GM12878 (cell line): ENCODE data around the gene FUT3. TPM values are rescaled to one million over a fixed set of nuclear protein-coding genes. Genes with fewer than 3 reads are reported as not detected.
"Not testable (repeated sequence)": the region's sequence is repeated elsewhere in the genome, so short reads cannot be mapped to it uniquely, and the experiment has no call there.

Experiments used
- ATAC-seq: fragments of 200-7000 bp; cut with Tn5 transposase; 3 replicates; pipeline ENCODE4 v1.9.1; 2020; ENCODE audit warnings: mild to moderate bottlenecking, moderate library complexity
- BruUV-seq: library from RNA; stranded (reverse); fragments of 400-500 nt; replicated peaks from 2 replicates; lab custom pipeline; 2021; lab: Mats Ljungman, UMichigan
- CTCF ChIA-PET: fragments of 300-600 bp; sonication (Branson Sonifier 250); formaldehyde crosslinking; extraction: SDS; loops from one replicate; lab custom pipeline; 2021; ENCODE audit warnings: inconsistent platforms; lab: Yijun Ruan, JAX
- POLR2A ChIA-PET: fragments of 350-600 bp; formaldehyde crosslinking; extraction: SDS; loops from one replicate; lab custom pipeline; 2021; ENCODE audit warnings: inconsistent platforms; lab: Charles Lee
- RAD21 ChIA-PET: fragments of 300-600 bp; sonication (Branson Sonifier 250); formaldehyde crosslinking; loops from one replicate; lab custom pipeline; 2023; ENCODE audit warnings: antibody characterized with exemption; ENCODE audit not compliant: unreplicated experiment; lab: Charles Lee
- SMC1A ChIA-PET: fragments of 300-600 bp; sonication (Branson Sonifier 250); formaldehyde crosslinking; loops from one replicate; lab custom pipeline; 2023; ENCODE audit not compliant: unreplicated experiment, uncharacterized antibody; lab: Charles Lee
- DNase-seq: peaks from one replicate; pipeline ENCODE4 v3.0.0-alpha.2; 2011; ENCODE audit warnings: low read depth, low spot score
- FAIRE-seq: peaks from 3 replicates; lab custom pipeline; 2011; peaks lifted over from hg19 to GRCh38; lab: Jason Lieb, UNC
- H2AFZ ChIP-seq: 2 replicates; pipeline ENCODE4 v1.6.0; 2011; ENCODE audit warnings: low read depth, low read length, control low read depth; ENCODE audit not compliant: control insufficient read depth
- H3K27ac ChIP-seq: 2 replicates; pipeline ENCODE4 v1.5.1; 2011; ENCODE audit warnings: control low read depth; ENCODE audit not compliant: control insufficient read depth, insufficient read depth
- H3K27me3 ChIP-seq, 2 experiments: replicated peaks in 1 of 2; 2 replicates each; pipeline versions ENCODE4 v1.6.0 to v1.6.1; 2011; ENCODE audit warnings: low read length in 1 of 2; ENCODE audit not compliant: control insufficient read depth in 2 of 2, insufficient read depth in 2 of 2
- H3K36me3 ChIP-seq, 2 experiments: 2 replicates each; pipeline ENCODE4 v1.5.1; 2011; ENCODE audit warnings: low read length in 1 of 2; ENCODE audit not compliant: control insufficient read depth in 2 of 2, insufficient read depth in 2 of 2
- H3K4me1 ChIP-seq: 2 replicates; pipeline ENCODE4 v1.6.1; 2011; ENCODE audit warnings: mild to moderate bottlenecking, low read length, moderate library complexity, mixed read lengths; ENCODE audit not compliant: control insufficient read depth, insufficient read depth
- H3K4me2 ChIP-seq: 2 replicates; pipeline ENCODE4 v1.6.0; 2011; ENCODE audit warnings: control low read depth; ENCODE audit not compliant: control insufficient read depth, insufficient read depth
- H3K4me3 ChIP-seq: fragments of 200-600 bp; sonication (generic); 2 replicates; pipeline ENCODE4 v1.5.1; 2016
- H3K79me2 ChIP-seq: 2 replicates; pipeline ENCODE4 v1.6.0; 2011; ENCODE audit warnings: low read length; ENCODE audit not compliant: control insufficient read depth, insufficient read depth
- H3K9ac ChIP-seq: 2 replicates; pipeline ENCODE4 v1.8.0; 2011; ENCODE audit warnings: low read length, control low read depth, mixed read lengths; ENCODE audit not compliant: control insufficient read depth, insufficient read depth
- H3K9me3 ChIP-seq: replicated peaks from 3 replicates; pipeline ENCODE4 v1.5.1; 2011; ENCODE audit warnings: mild to moderate bottlenecking, low read length; ENCODE audit not compliant: control insufficient read depth, insufficient read depth
- H4K20me1 ChIP-seq: 2 replicates; pipeline ENCODE4 v1.6.0; 2011; ENCODE audit not compliant: control insufficient read depth, insufficient read depth
- CBX3 ChIP-seq: fragments of 200-600 bp; sonication (generic); IDR thresholded peaks from 2 replicates; pipeline ENCODE4 v1.6.1; 2016; ENCODE audit warnings: low read depth, borderline replicate concordance
- CHD4 ChIP-seq: fragments of 200-600 bp; sonication (generic); IDR thresholded peaks from 2 replicates; pipeline ENCODE4 v1.6.1; 2016; ENCODE audit warnings: mild to moderate bottlenecking
- RAD51 ChIP-seq: fragments of 450-650 bp; IDR thresholded peaks from 2 replicates; pipeline ENCODE4 v1.6.1; 2016; ENCODE audit warnings: moderate library complexity, mild to moderate bottlenecking, inconsistent platforms
- RB1 ChIP-seq: fragments of 450-650 bp; formaldehyde crosslinking; IDR thresholded peaks from 2 replicates; pipeline ENCODE4 v1.6.1; 2017; ENCODE audit warnings: mild to moderate bottlenecking, borderline replicate concordance
- TBL1XR1 ChIP-seq: IDR thresholded peaks from 2 replicates; pipeline ENCODE4 v1.6.1; 2012; ENCODE audit warnings: low read depth, low read length, improper control_type of control experiment
- ZNF274 ChIP-seq: IDR thresholded peaks from one replicate; pipeline ENCODE4 v1.8.0; 2011; ENCODE audit not compliant: insufficient read length, insufficient read depth
- WGBS: methylation state at CpG from one replicate; pipeline ENCODE4 v1.1.6; 2016; ENCODE audit warnings: low lambda C conversion rate; ENCODE audit not compliant: insufficient replicate concordance, insufficient coverage; ENCODE audit errors: missing lambda C conversion rate; 5-methylcytosine and 5-hydroxymethylcytosine counted together
- in situ Hi-C: fragments of 300-500 bp; cut with MboI; formaldehyde crosslinking; loops from 9 replicates; pipeline ENCODE4 v1.14.3; 2018; ENCODE audit warnings: mixed read lengths
- intact Hi-C: fragments of 100-400 bp; cut with micrococcal nuclease; formaldehyde crosslinking; loops from one replicate; pipeline ENCODE4 v1.14.2; 2022; ENCODE audit not compliant: unreplicated experiment
- polyA plus RNA-seq, 11 experiments: library from polyadenylated mRNA; depleted of rRNA in 4 of 11; unstranded in 6 of 11; stranded (reverse) in 5 of 11; fragments of >200 nt; fragmentation: Nextera tagmentation in 4 of 11; fragmentation: Illumina TruSeq in 1 of 11; extraction: Ambion mirVana in 4 of 11; extraction: Trizol in 1 of 11; gene quantifications; 1 replicate in 1 of 11; 2 replicates in 10 of 11; pipeline versions ENCODE4 v1.2.1 to v1.2.3, GENCODE V29; 2011 to 2016; ENCODE audit warnings: inconsistent platforms in 2 of 11, missing spikeins in 2 of 11, low read depth in 1 of 11
- total RNA-seq, 4 experiments: library from RNA; depleted of rRNA in 3 of 4; stranded (reverse); fragments of >200 nt in 3 of 4; fragmentation: Illumina TruSeq in 1 of 4; extraction: Trizol in 1 of 4; gene quantifications; 2 replicates each; pipeline versions ENCODE4 v1.2.1 to v1.2.3, GENCODE V29; 2013 to 2021
- TF ChIP-seq, protein P1 (sequence below): fragments of 450-650 bp; formaldehyde crosslinking; IDR thresholded peaks from 2 replicates; pipeline ENCODE4 v1.4.0; 2022; ENCODE audit warnings: mild to moderate bottlenecking, moderate library complexity
- TF ChIP-seq, protein P2 (sequence below): fragments of 450-650 bp; IDR thresholded peaks from 2 replicates; pipeline ENCODE4 v1.6.1; 2017; ENCODE audit warnings: low read depth, mild to moderate bottlenecking, moderate library complexity

The FUT3 gene
- total and polyA plus RNA-seq, 10 of the 15 experiments (the other 5 are each of a cell fraction or from before 2014, with no cell fraction given) = 0.04 to 0.31 (median 0.07) TPM; not detected in 7

DNA sequence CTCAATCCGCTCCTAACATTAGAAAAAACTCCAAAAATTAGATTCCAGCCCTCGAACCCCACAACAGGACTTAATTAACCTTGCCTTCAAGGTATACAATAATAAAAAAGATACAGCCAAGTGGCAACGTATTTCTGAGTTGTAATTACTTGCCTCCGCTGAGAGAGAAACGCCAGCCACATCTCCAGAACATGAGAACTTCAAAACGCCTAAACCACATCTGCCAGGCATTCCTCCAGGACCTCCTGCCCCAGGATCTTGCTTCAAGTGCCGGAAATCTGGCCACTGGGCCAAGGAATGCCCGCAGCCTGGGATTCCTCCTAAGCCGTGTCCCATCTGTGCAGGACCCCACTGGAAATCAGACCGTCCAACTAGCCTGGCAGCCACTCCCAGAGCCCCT is 2.9 kb upstream of the FUT3 start:
- H2AFZ ChIP-seq, in situ Hi-C loops, H3K79me2 ChIP-seq, DNase-seq, POLR2A ChIA-PET, H3K9me3 ChIP-seq, SMC1A ChIA-PET, H3K36me3 ChIP-seq, H3K27me3 ChIP-seq, H4K20me1 ChIP-seq, RAD21 ChIA-PET, CTCF ChIA-PET, H3K9ac ChIP-seq, H3K4me2 ChIP-seq, H3K4me1 ChIP-seq, FAIRE-seq, H3K27ac ChIP-seq, intact Hi-C loops, H3K4me3 ChIP-seq, ATAC-seq, BruUV-seq: not testable (repeated sequence)
- WGBS = 18% methylated on average over 10 of the region's 10 CpGs

DNA sequence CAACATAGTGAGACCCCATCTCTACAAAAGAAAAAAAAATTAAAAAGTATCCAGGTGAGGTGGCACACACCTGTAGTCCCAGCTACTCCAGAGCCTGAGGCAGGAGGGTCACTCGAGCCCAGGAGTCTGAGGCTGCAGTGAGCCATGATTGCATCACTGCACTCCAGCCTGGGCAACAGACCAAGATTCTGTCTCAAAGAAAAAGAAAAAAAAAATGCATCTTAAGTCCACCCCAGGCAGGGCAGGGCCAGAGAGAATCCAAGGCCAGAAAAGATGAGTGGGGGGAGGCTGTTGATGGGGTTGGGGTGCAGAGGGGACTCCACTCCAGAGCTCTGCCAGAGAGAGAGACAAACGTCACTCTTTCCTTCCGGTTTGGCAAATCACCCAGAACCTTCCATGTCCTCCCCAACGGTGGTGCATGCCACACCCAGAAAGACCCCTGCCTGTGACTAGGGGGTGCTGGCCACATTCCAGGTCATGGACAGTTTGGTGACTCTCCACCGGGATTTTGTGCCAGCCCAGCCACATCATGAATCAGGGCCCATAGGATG is 431 bp downstream of the FUT3 start:
- H3K4me2 ChIP-seq = no peak overlapping the region
- CTCF ChIA-PET = no interaction called here
- TF ChIP-seq TBL1XR1 = no peak
- no peak for TF ChIP-seq CBX3
- no peak for TF ChIP-seq RAD51
- TF ChIP-seq, protein P1, sequence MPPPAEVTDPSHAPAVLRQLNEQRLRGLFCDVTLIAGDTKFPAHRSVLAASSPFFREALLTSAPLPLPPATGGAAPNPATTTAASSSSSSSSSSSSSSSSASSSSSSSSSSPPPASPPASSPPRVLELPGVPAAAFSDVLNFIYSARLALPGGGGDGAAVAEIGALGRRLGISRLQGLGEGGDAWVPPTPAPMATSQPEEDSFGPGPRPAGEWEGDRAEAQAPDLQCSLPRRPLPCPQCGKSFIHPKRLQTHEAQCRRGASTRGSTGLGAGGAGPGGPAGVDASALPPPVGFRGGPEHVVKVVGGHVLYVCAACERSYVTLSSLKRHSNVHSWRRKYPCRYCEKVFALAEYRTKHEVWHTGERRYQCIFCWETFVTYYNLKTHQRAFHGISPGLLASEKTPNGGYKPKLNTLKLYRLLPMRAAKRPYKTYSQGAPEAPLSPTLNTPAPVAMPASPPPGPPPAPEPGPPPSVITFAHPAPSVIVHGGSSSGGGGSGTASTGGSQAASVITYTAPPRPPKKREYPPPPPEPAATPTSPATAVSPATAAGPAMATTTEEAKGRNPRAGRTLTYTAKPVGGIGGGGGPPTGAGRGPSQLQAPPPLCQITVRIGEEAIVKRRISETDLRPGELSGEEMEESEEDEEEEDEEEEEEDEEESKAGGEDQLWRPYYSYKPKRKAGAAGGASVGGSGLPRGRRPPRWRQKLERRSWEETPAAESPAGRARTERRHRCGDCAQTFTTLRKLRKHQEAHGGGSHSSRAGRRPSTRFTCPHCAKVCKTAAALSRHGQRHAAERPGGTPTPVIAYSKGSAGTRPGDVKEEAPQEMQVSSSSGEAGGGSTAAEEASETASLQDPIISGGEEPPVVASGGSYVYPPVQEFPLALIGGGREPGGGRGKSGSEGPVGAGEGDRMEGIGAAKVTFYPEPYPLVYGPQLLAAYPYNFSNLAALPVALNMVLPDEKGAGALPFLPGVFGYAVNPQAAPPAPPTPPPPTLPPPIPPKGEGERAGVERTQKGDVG = no peak
- TF ChIP-seq ZNF274 = no peak
- TF ChIP-seq, protein P2, sequence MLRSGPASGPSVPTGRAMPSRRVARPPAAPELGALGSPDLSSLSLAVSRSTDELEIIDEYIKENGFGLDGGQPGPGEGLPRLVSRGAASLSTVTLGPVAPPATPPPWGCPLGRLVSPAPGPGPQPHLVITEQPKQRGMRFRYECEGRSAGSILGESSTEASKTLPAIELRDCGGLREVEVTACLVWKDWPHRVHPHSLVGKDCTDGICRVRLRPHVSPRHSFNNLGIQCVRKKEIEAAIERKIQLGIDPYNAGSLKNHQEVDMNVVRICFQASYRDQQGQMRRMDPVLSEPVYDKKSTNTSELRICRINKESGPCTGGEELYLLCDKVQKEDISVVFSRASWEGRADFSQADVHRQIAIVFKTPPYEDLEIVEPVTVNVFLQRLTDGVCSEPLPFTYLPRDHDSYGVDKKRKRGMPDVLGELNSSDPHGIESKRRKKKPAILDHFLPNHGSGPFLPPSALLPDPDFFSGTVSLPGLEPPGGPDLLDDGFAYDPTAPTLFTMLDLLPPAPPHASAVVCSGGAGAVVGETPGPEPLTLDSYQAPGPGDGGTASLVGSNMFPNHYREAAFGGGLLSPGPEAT = no peak
- no peak for TF ChIP-seq CHD4
- TF ChIP-seq RB1 = no peak

More for the DNA sequence above, 431 bp downstream of the FUT3 start:
- Histone ChIP-seq H3K9me3 (no peaks in the 10 kb centered on the region), H3K27me3 (no peaks in the 10 kb centered on the region; a peak in 1 of 4 replicates), H3K27ac (no peak overlapping the region), H2AFZ (no peak overlapping the region), H3K36me3 (no peaks in the 10 kb centered on the region), H3K4me1 (no peaks in the 10 kb centered on the region), H4K20me1 (no peaks in the 10 kb centered on the region), H3K4me3 (no peak overlapping the region), H3K79me2 (no peaks in the 10 kb centered on the region), H3K9ac (no peak overlapping the region)
- 13% methylated on average over 5 of the region's 5 CpGs for WGBS
- DNase-seq (no peak), ATAC-seq (no peak), FAIRE-seq (no peak)
- ChIA-PET RAD21 (no interaction called here), SMC1A (no interaction called here), POLR2A (no interaction called here)
- in situ Hi-C loops (no loop called here), intact Hi-C loops (no loop called here)
- no TSS peak for BruUV-seq
